Transverse colon (tissue), 4 donors: ENCODE measurements around the gene GPR158. TPM values are rescaled to one million over a fixed set of nuclear protein-coding genes. Genes with fewer than 3 reads are reported as not detected.

ENCODE experiments used
- DNase-seq: peaks from one replicate; pipeline ENCODE4 v3.0.0-alpha.2; 2019
- H3K27ac ChIP-seq, 4 donors: fragments of 200-600 bp; sonication (generic); 2 replicates each; pipeline ENCODE4 v1.5.1; 2016 to 2018; ENCODE audit warnings: inconsistent platforms in 4 of 4
- H3K27me3 ChIP-seq: fragments of 200-600 bp; sonication (generic); 2 replicates; pipeline ENCODE4 v1.5.1; 2017; ENCODE audit warnings: inconsistent platforms
- H3K36me3 ChIP-seq, 4 donors: fragments of 200-600 bp; sonication (generic); 2 replicates each; pipeline ENCODE4 v1.5.1; 2017 to 2019; ENCODE audit warnings: inconsistent platforms in 4 of 4
- H3K4me1 ChIP-seq, 4 donors: fragments of 200-600 bp; sonication (generic); 2 replicates each; pipeline ENCODE4 v1.5.1; 2017 to 2020; ENCODE audit warnings: inconsistent platforms in 4 of 4
- H3K4me3 ChIP-seq, 4 donors: fragments of 200-600 bp; sonication (generic); 1 replicate in 1 of 4; 2 replicates in 3 of 4; pipeline versions ENCODE4 v1.5.1 to v1.6.1; 2017 to 2019; ENCODE audit warnings: inconsistent platforms in 4 of 4
- H3K9me3 ChIP-seq, 2 donors: fragments of 200-600 bp; sonication (generic); 2 replicates each; pipeline ENCODE4 v1.5.1; 2017 to 2019; ENCODE audit warnings: inconsistent platforms in 2 of 2
- EP300 ChIP-seq: sonication (generic); formaldehyde crosslinking; IDR thresholded peaks from one replicate; pipeline ENCODE4 v1.6.1; 2017; ENCODE audit warnings: antibody characterized with exemption, low read depth
- POLR2A ChIP-seq: fragments of 450-650 bp; IDR thresholded peaks from one replicate; pipeline ENCODE4 v1.6.1; 2016; ENCODE audit warnings: antibody characterized with exemption, mild to moderate bottlenecking, moderate library complexity
- POLR2AphosphoS5 ChIP-seq, 3 donors: sonication (generic); formaldehyde crosslinking; IDR thresholded peaks; one replicate each; pipeline ENCODE4 v1.6.1; 2016; ENCODE audit warnings: antibody characterized with exemption in 3 of 3
- WGBS, 2 donors: methylation state at CpG; one replicate each; pipeline ENCODE4 v1.1.5; 2018; ENCODE audit warnings: low coverage in 1 of 2; 5-methylcytosine and 5-hydroxymethylcytosine counted together
- in situ Hi-C, 4 donors: fragments of 200-750 bp; cut with MboI; loops; one replicate each; pipeline versions ENCODE4 v1.15.0 to v1.15.1; 2017; ENCODE audit warnings: low sequenced_read_pairs in 3 of 4, low pct_ligation_motif_present in 1 of 4, low pct_unique_long_range_greater_than_20kb in 1 of 4
- intact Hi-C: fragments of 100-400 bp; cut with DNase I; formaldehyde crosslinking; loops from one replicate; pipeline ENCODE4 v1.15.1; 2023; ENCODE audit warnings: low total_unique reads
- total RNA-seq, 4 donors: library from RNA; depleted of rRNA; stranded (reverse); fragments of >200 nt; gene quantifications; one replicate each; pipeline ENCODE4 v1.1.0, GENCODE V29; 2016
- TF ChIP-seq, protein P1 (sequence below), 5 experiments: fragments of 200-600 bp in 3 of 5; fragments of 450-650 bp in 2 of 5; sonication (generic) in 3 of 5; IDR thresholded peaks; 1 replicate in 2 of 5; 2 replicates in 3 of 5; pipeline ENCODE4 v1.5.1; 2016 to 2017; ENCODE audit warnings: antibody characterized with exemption in 5 of 5, inconsistent platforms in 3 of 5, mild to moderate bottlenecking in 2 of 5, moderate library complexity in 1 of 5

GPR158 gene
- total RNA-seq, 4 donors from 2014 or later, result 0.16 to 0.27 TPM; not detected in 2

DNA sequence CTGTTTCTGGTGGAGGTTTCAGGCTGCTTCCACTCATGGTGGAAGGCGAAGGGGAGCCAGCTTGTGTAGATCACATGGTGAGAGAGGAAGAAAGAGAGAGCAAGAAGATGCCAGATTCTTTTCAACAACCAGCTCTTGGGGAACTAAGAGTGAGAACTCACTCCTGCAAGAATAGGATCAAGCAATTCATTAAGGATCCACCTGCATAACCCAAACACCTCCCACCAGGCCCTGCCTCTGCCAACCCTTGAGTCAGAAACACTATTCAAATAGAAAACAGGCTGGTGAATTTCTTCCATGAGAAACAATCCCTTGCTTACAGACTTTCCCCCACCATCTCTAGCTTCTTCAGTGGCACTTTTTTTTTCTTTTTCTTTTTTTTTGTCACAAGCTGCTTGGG lies 317.2 kb downstream of the GPR158 start:
- Histone ChIP-seq H3K4me1 (no peaks in the 10 kb centered on the region), H3K4me3 (no peak overlapping the region), H3K9me3 (no peaks in the 10 kb centered on the region), H3K27ac (no peak overlapping the region), H3K27me3 (no peaks in the 10 kb centered on the region), H3K36me3 (no peaks in the 10 kb centered on the region)
- in situ Hi-C loops (no loop called here), intact Hi-C loops (no loop called here)
- 80 to 88% methylated on average over 1 of the region's 1 CpG for WGBS, 2 donors
- TF ChIP-seq, protein P1, sequence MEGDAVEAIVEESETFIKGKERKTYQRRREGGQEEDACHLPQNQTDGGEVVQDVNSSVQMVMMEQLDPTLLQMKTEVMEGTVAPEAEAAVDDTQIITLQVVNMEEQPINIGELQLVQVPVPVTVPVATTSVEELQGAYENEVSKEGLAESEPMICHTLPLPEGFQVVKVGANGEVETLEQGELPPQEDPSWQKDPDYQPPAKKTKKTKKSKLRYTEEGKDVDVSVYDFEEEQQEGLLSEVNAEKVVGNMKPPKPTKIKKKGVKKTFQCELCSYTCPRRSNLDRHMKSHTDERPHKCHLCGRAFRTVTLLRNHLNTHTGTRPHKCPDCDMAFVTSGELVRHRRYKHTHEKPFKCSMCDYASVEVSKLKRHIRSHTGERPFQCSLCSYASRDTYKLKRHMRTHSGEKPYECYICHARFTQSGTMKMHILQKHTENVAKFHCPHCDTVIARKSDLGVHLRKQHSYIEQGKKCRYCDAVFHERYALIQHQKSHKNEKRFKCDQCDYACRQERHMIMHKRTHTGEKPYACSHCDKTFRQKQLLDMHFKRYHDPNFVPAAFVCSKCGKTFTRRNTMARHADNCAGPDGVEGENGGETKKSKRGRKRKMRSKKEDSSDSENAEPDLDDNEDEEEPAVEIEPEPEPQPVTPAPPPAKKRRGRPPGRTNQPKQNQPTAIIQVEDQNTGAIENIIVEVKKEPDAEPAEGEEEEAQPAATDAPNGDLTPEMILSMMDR (IDR thresholded peaks at IDR 0.05), result no peak
- no peak for TF ChIP-seq EP300
- TF ChIP-seq POLR2A, result no peak
- TF ChIP-seq POLR2AphosphoS5 (IDR thresholded peaks at IDR 0.05), result no peak
- no peak for DNase-seq

DNA sequence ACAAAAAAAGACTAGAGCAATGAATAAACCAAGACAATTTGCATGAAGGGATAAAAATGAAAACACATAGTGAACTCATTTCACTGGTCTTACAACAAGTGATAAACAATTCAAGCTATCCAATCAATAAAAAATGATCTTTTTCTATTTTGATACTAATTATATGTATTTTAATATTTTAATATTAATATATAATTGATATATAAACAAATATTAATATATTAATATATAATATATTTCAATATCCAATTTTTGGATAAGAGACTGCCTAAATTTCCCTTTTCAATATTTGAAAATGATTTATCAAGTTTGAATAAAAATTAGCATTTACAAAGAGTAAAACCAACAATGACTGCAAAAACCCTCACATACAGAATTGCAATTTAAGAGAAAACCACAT lies 317.9 kb downstream of the GPR158 start:
- no peak overlapping the region for H3K27ac ChIP-seq
- no peak overlapping the region for H3K4me3 ChIP-seq
- H3K27me3 ChIP-seq, result no peaks in the 10 kb centered on the region
- in situ Hi-C loops, result no loop called here
- H3K4me1 ChIP-seq, result no peaks in the 10 kb centered on the region
- TF ChIP-seq EP300 (no peak), POLR2AphosphoS5 (IDR thresholded peaks at IDR 0.05) (no peak), POLR2A (no peak)
- H3K36me3 ChIP-seq, result no peaks in the 10 kb centered on the region
- DNase-seq, result no peak
- no peaks in the 10 kb centered on the region for H3K9me3 ChIP-seq
- intact Hi-C loops, result no loop called here

DNA sequence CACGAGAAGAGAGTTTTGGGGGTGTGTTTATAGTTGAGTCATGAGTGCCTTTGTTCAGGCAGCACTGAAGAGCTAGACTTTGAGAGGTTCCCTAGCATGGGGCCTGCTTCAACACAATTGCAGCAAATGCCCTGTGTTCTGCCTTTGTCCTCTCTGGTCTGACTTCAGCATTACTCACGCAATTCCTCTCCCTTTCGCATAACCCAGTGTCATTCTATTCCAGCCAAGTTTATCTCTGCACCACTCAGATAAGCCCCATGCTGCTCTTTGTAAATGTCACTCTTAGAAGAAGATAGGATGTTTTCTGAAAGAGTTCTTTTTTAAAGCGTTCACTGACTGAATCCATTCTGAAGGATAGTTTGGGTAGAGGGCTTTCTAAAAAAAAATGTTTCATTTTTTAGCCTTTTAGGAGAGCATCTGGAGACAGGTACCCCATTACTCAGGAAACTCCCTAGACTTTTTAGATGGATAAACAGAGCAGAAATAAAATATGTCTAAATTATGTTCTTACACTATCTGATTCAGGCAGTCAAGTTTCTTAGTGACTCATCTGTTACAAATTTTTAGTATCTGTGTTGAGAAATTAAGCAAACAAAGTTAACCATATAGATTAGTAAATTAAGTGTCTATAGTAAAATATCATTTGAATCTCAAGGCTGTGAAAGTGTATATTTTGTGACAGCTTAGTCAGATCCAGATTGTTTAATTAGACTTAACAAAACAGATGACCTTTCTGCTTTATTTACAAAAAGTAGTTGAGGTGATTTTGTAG lies 318.5 kb downstream of the GPR158 start:
- H3K4me3 ChIP-seq, result no peak overlapping the region
- no peaks in the 10 kb centered on the region for H3K27me3 ChIP-seq
- no peak overlapping the region for H3K27ac ChIP-seq
- intact Hi-C loops (no loop called here), in situ Hi-C loops (no loop called here)
- no peaks in the 10 kb centered on the region for H3K4me1 ChIP-seq
- no peaks in the 10 kb centered on the region for H3K9me3 ChIP-seq
- H3K36me3 ChIP-seq, result no peaks in the 10 kb centered on the region
- WGBS, 2 donors, result 43 to 52% methylated on average over 2 to 4 of the region's 4 CpGs
- no peak for DNase-seq
- TF ChIP-seq POLR2A, result no peak
- TF ChIP-seq, protein P1 (IDR thresholded peaks at IDR 0.05), result no peak
- TF ChIP-seq EP300, result no peak
- TF ChIP-seq POLR2AphosphoS5 (IDR thresholded peaks at IDR 0.05), result no peak

DNA sequence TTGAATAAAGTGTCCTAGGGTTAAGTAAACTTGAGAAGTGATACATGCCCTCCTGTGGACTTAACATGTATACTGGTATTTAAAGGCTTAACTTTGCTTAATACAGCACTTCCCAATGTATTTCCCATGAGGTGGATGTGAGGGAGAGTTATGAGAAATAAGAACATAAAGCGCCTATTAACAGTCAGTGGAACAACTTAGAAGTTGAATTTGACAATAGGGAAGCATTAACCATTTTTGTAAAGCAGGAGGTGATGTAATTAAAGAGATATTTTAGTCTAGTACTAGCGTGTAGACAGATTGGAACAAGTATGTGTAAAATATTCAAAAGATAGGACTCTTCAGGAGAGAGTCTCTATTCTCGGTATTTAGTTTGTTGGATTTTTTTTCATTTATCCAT lies 322.4 kb downstream of the GPR158 start:
- H3K36me3 ChIP-seq, result no peaks in the 10 kb centered on the region
- H3K4me1 ChIP-seq, result no peaks in the 10 kb centered on the region
- H3K9me3 ChIP-seq, result no peaks in the 10 kb centered on the region
- TF ChIP-seq EP300 (no peak), POLR2AphosphoS5 (IDR thresholded peaks at IDR 0.05) (no peak)
- in situ Hi-C loops (no loop called here), intact Hi-C loops (no loop called here)
- H3K27me3 ChIP-seq, result no peaks in the 10 kb centered on the region
- no peak for DNase-seq
- no peak overlapping the region for H3K4me3 ChIP-seq
- no peak overlapping the region for H3K27ac ChIP-seq
- WGBS, 2 donors, result 73 to 79% methylated on average over 3 of the region's 3 CpGs

DNA sequence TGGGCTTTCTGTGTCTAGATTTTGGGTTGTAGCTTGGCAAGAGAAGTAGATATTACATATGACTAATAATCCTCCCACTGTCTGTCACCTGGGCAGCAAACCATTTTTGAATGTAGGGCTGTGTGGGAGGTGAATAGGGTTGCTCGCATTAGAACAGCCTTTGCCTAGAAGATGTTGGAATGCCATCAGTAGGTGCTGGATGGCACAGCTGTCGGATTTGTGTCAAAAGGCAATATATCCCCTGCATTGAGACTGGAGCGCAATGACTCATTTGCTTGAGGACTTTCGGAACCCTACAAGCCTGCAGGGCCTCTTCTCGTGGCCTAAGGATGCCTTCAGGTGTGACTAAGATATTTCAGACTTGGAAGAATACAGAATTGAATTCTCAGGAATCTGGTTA lies 323.8 kb downstream of the GPR158 start:
- WGBS, 2 donors, result 81 to 100% methylated on average over 1 to 5 of the region's 5 CpGs
- H3K36me3 ChIP-seq, result no peaks in the 10 kb centered on the region
- H3K27ac ChIP-seq, result no peak overlapping the region
- intact Hi-C loops, result no loop called here
- H3K27me3 ChIP-seq, result no peaks in the 10 kb centered on the region
- in situ Hi-C loops, result no loop called here
- H3K4me1 ChIP-seq, result no peaks in the 10 kb centered on the region
- H3K4me3 ChIP-seq, result no peak overlapping the region
- no peak for TF ChIP-seq POLR2A
- TF ChIP-seq, protein P1 (IDR thresholded peaks at IDR 0.05), result no peak
- TF ChIP-seq EP300, result no peak
- TF ChIP-seq POLR2AphosphoS5 (IDR thresholded peaks at IDR 0.05), result no peak
- H3K9me3 ChIP-seq, result no peaks in the 10 kb centered on the region
- DNase-seq, result no peak
